ENCODE data around the gene CCDC86.
"Not testable (repeated sequence)": the region's sequence is repeated elsewhere in the genome, so short reads cannot be mapped to it uniquely, and the experiment has no call there.

The CCDC86 gene, protein sequence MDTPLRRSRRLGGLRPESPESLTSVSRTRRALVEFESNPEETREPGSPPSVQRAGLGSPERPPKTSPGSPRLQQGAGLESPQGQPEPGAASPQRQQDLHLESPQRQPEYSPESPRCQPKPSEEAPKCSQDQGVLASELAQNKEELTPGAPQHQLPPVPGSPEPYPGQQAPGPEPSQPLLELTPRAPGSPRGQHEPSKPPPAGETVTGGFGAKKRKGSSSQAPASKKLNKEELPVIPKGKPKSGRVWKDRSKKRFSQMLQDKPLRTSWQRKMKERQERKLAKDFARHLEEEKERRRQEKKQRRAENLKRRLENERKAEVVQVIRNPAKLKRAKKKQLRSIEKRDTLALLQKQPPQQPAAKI

DNA sequence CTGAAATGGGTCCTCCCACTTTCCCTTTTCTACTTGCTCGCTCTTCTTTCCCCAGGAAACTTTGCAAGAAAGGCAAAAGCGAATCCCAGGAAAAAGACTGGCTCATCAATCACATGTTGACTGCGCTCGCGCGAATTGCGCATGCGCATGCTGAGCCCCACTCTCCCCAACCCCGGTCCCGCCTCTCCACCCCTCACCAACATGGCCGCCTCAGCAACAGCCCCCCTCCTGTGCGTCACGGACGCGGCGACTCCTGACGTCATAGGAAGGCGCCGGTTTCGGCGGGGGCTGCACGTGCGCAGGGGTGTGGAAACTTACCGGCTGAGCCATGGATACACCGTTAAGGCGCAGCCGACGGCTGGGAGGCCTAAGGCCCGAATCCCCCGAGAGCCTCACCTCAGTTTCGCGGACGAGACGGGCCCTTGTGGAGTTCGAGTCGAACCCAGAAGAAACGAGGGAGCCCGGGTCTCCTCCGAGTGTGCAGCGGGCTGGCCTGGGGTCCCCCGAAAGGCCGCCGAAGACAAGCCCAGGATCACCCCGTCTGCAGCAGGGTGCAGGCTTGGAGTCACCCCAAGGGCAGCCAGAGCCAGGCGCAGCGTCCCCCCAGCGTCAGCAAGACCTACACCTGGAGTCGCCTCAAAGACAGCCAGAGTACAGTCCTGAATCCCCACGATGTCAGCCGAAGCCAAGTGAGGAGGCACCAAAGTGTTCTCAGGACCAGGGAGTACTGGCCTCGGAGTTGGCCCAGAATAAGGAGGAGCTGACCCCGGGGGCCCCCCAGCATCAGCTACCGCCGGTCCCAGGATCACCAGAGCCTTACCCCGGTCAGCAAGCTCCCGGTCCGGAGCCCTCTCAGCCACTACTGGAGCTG is at the start of gene CCDC86:
Gene CCDC86, plus strand, starts transcription at position 317 of the 871 bp plus-strand sequence. Its CDS starts 12 bp downstream, at position 329.
- DNase-seq: peak; percentile 90 to 92

DNA sequence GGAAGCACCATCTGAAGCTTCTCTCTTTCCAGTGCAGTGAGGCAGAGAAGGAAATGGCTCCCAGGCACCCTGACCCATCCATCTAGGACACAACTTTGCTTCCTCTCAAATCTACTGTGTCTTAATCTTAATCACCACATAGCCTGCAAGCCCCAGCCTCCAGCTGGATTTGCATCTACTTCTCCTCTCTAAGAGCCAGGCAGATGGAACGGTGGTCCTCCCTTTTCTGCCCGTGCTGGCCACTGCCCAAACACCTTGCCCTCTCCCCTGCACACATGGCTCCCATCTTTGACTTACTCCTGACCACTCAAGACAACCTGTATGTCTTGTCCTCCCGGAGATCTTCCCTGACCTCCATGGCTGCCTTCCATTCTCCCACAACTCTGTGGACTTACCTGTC is 49.4 kb upstream of the CCDC86 start:
- no peak for DNase-seq

DNA sequence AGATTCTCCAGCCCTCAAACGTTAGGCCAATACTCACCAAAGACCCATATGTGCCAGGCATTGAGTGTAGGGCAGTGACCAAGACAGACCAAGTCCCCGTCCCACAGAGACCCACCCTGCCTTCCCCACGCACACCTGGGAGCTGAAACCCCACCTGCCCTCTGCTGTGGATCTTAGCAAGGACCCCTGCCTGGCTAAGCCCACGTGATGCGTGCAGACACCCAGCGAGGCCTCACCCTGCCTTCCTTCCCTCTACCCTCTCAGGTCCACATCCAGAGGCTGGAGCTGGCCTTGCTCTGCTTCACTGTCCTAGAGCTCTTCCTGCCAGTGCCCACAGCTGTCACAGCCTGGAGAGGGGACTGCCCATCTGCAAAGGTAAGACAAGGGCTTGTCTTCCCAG is 46.6 kb upstream of the CCDC86 start:
- no peak for DNase-seq

DNA sequence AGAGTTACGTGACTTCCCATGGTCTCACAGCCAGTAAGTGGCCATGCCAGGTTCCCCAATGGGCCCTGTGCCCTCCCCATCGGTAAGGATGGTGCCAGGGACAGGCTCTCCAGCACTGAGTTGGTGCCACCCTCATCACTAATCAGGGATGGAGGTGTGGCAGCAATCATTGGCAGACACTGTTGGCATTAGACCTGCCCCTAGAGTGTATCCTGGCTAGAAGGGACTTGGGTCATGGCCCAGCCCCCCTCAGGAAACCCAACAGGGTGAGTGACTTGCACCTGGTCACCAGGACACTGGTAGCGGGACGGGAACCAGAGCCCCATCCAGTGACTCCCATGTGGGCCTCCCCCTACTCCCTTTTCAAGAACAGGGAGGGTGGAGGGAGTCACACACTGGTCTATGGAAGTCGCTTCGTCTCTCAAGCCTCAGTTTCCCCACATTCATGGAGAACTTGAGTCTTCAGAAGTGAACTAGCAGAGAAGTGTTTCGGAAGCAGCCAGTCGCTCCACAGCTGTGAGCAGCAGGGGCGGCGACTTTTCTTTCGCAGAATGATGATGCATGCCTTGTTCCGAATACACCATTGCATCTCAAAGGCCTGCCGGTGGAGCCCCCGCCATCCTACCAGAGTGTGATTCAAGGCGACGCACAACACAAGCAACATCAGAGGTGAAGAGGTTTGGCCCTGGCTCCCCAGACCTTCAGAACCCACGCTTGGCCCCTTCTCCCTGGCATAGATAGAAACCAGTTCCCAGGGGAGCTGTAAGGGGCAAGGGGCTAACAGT is 43.9 kb upstream of the CCDC86 start:
- DNase-seq: no peak

DNA sequence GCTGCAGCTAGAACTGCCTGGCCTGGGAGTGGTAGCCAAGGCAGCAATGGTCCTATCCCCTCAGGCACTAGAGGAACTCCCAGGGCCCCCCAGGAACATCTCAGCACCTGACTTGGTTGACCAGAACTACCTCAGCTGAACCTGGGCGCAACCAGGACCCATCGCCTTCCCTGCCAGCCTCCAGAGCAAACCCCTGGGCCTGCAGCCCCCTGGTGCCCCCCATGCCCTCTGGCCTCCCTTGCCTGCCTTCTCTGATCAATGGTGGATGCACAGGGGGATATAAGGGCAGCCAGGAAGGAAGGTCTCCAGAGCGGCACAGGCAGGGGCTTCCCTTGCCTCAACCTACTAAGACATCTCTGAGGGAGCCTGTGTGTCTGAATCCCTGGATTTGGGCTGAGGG is 43.3 kb upstream of the CCDC86 start:
- DNase-seq: no peak

DNA sequence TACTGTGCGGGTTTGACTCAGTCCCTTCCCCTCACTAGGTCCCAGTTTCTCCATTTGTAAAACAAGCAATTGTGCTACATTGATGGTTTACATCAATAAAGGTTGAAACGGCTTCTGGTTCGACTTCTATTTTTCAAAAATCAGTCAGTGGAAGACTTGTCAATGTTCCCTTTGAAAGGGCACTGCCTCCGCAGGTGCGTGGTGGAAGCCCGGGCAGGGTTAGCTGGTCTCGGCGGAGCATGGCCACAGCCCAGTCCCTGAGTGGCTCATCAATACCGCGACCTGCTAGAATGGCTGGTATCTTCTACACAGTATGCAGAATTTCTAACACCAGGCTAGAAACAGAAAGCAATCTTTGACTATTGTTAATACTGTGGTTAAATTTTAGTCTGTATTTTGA is 40.7 kb upstream of the CCDC86 start:
- DNase-seq: no peak

DNA sequence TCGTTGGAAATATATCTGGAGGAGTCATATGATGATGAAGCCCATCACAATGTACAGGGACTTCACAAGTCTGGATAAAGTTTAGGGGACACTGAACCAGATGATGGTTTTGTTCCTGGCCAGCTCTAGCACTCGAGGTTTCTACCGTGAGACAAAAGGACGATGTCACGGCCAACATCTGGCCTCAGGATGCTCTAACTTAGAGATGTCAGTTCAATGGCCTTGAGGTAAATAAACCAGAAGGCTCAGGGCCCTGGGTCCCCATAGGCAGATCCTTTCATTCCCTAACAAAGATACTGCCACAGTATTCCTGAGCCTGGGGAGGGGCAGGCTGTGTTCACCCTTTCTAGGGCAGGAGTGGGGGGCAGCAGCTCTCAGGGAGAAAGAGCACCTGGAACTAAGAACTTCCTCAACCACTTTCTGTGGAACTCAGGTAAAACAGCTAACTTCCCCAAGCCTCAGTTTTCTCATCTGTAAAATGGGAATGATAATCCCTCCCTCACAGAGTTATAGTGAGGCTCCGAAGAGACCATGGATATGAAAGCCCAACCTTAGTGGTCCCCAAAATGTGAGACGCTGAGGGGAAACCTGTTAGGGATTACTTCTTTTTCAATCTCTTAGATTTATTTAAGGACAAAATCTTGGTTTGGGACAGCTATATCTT is 38.5 kb upstream of the CCDC86 start:
- no peak for DNase-seq

DNA sequence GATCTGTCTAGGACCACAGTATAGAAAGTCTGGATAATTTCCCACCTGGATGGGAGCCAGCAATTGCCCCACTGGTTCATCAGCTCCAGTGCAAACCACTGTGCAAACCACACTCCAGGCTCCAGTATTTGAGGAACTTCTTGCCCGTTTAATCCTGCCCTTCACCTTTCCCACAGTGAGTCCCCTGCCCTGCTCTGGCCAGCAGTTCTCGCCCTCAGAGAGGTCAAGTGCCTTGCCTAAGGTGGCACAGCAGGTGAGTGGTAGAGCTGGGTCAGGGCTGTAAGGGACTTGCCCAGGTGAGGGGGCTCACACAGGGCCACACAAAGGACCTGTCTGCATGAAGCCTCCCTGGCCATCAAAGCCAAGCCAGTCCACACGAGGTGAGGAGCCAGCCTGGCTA is 32.7 kb upstream of the CCDC86 start:
- no peak for DNase-seq

DNA sequence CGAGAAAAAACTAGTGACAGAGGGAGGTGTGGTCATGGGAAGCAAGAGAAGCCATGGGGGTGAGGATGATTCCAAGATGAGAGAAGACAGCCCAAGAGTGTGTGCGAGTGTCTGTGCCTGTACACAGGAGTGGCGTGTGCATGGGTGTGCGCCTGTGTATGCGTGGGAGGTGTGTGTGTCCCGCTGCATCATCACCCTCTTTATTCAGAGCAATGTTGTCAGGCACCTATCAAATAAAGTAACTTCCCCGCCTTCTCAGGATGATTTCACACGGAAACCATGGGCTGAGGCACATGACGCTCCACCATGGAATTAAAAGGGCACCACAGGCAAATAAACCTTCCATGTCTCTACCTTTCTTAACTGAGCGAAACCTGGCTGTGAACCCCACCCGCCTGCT is 32.2 kb upstream of the CCDC86 start:
- no peak for DNase-seq

DNA sequence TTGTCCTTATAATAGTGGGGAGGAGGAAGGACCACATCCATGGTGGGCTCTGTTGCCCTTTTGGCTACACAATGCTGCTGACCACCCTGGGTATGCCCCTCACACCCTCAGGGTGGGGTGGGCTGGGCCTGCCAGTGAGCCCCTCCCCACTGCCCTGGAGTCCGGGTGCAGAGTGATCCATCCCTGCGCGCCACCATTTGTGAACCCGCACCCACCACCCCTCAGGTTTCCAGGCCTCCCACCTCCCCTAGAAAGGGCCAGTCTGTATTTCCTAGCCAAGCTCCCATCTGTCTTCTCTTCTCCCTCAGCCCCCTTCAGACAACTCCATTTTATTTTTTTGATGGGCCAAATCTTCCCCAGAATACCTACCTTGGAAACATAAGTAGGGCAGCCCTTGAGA is 31.8 kb upstream of the CCDC86 start:
- no peak for DNase-seq

DNA sequence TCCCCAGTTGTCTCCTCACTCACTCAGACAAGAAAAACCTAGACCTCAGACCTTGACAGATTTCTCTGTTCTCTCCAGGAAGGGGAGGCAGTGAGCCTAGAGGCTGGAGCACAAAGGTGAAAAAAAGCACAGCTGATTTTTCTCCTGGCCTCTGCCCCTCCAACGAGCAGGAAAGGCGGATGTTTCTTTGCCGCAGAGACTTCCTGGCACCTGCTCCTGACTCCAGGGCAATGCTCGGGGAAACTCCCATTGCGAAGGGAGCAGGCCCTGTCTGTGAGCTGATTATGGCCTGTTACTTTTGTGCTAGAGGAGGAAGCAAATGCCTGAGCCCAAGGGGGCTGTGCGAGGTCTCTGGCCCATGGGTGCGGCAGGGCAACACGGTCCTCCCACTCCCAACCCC is 31.3 kb upstream of the CCDC86 start:
- DNase-seq: no peak

DNA sequence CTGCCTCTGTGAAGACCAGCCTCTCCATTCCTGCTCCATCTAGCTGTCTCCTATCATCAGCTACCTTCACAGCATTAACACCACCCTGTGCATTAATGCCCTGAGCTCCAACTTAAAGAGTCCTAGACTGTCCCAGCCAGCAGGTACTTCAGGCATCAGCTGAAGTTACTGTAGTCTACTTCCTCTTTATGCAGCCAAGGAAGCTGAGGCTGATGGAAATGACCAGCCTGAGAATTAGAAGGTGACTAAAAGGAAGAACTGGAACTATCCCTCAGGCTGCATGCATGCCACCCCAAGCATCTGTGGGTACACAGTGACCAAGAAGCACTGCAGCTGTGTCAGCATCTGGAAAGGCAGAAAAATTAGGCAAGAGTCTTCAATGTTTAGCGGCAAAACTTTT is 28.6 kb upstream of the CCDC86 start:
- DNase-seq: no peak

DNA sequence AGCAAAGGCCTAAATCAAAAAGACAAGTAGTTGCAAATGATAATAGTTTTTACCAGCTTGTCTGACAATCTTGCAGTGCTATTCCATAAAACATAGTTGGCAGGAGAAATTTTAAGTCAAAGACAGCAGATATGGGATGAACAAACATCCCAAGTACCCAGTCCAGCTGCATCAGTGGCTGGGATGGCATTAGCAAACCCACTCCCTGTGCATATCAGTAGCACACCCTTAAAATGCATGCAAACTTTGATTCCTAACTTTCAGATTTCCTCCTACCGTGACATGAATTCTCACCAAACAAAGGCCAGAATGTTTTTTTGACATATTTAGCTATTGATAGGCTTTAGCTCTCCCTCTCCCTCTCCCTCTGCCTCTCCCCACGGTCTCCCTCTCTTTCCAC is 27.8 kb upstream of the CCDC86 start:
- no peak for DNase-seq

DNA sequence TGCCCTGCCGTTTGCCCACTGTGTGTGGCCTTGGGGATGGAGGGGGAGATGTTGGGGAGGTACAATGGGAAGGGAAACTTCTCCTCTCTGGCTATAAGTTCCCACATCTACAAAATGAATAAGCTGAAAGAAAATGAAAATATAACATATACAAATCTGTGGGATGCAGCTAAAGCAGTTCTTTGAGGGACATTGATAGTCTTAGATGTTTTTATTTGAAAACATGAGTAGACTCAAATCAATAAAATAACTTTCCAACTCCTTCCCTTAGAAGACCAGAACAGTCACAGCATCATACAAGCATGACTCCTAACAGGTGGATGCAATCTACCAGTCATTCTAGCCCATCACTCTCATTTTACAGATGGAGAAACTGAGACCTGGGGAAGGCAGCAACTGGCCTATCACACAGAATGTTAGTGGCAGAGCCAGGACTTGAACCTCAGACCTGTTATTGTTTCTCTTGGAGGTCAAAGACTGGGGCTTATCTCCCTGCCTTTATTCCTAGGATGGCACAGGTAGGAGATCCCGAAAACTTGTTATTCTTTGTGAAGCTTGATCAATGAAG is 25.2 kb upstream of the CCDC86 start:
- DNase-seq: no peak

DNA sequence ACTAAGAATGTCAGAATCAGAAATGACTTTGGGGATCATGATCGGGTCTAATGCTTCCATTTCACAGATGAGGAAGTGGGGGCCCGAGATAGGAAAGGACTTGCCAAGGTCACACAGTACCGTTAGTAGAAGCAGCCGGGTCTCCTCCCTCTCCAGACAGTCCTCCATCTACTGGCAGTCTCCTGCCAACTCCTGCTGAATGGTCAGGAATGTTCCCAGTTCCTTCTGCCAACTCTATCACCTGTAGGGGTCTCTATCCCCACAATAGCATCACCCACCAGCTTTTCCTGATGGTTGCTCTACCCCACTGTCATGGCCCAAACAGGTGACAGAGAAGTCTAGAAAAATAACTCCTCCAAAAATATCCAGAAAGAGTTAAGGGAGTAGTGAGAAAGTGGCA is 23.9 kb upstream of the CCDC86 start:
- DNase-seq: no peak

DNA sequence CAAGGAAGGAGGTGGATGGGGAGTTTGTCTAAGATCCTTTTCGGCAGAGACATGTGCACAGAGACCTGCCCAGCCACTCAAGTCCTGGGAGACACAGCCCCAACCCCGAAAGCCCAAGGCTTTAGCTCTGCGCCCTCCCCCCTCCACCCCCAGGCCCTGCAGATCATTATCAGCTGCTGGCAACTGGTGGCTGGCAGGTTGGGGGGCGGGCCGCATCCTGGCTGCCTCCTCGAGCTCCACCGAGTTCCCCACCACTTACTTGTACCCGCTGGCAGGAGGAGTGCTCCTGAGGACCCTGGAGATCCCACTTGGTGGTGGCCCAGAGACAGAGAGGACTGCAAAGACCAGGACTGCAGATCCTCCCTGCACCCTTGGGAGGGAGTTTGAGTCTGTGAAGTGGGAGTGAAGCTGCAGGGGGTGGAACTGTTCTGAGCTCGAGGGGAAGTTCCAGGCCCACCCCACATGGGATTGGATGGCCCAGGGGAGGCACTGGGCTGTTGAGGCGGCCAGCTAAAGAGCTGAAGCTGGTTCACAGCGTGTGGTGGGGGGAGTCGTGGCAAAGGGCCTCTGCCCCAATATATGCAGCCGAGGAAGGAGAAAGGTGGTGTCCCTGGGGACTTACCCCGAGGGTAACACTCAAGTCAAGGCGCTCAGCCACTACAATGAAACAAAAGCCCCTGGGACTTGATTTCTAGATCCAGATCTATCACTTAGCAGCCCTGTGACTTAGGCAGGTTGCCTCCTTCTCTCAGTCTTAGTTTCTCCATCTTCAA is 19.9 kb upstream of the CCDC86 start:
- DNase-seq: no peak

DNA sequence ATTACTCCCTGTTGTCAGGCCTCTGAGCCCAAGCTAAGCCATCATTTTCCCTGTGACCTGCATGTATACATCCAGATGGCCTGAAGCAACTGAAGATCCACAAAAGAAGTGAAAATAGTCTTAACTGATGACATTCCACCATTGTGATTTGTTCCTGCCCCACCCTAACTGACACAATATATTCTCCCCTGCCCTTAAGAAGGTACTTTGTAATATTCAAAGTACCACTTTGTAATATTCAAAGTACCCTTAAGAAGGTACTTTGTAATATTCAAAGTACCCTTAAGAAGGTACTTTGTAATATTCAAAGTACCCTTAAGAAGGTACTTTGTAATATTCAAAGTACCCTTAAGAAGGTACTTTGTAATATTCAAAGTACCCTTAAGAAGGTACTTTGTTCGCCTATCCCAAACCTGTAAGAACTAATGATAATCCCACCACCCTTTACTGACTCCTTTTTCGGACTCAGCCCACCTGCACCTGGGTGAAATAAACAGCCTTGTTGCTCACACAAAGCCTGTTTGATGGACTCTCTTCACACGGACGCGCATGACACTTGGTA is 18.1 kb upstream of the CCDC86 start:
- DNase-seq: not testable (repeated sequence)

DNA sequence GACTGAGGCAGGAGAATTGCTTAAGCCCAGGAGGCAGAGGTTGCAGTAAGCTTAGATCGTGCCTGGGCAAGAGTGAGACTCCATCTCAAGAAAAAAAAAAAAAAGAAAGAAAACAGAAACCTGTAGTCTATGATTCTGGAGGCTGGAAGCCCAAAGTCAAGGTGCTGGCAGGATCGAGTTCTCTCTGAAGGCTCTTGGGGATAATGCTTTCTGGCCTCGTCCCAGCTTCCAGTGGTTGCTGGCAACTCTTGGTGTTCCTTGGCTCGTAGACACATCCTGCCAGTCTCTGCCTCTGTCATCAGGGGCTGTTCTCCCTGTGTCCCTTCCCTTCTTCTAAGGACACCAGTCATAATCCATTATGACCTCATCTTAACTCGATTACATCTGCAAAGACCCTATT is 16.8 kb upstream of the CCDC86 start:
- no peak for DNase-seq

DNA sequence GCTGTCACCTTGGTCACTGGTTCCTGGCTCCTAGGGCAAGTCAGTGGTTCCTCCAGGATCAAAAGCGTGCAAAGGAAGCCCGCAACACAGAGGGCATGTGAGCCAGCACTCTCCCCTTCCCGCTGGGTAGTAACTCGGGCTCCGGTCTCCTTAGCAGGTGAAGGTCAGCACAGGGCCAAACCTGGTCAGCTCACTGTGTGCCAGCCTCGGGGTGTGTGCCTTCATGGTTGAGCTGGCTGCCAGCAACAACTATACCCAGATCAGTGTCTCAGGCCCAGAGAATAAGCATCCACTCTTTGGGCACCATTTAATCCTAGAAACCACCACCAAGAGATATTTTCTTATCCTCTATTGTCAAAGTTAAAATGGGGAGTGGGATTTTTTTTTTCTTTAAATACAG is 16.1 kb upstream of the CCDC86 start:
- no peak for DNase-seq

DNA sequence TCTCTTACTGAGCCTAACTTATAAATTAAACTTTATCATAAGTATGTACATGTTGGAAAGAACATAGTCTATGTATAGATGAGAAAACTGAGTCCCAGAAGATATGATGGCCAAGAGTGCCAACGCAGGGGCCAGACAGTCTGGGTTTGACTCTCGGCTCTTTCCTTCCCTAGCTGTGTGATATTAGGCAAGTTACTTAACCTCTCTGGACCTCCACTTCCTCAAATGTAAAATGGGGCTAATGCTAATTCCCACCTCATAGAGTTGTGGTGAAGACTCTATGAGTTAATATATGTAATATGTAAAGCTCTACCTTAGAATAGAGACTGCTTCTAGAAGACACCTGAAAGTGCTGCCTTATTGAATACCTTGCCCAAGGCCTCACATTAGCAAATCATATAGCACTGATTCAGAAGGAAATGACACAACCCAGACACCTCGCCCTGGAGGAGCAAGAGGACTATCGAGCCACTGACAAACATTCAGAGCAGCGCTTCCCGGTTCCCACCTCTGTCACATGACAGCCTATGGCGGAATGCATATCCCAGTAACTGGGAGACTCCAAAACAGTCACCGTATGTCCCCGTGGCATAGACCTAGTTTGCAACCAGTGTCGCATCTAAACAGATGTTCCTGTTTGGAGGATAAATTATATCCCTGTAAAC is 11.3 kb upstream of the CCDC86 start:
- DNase-seq: no peak

DNA sequence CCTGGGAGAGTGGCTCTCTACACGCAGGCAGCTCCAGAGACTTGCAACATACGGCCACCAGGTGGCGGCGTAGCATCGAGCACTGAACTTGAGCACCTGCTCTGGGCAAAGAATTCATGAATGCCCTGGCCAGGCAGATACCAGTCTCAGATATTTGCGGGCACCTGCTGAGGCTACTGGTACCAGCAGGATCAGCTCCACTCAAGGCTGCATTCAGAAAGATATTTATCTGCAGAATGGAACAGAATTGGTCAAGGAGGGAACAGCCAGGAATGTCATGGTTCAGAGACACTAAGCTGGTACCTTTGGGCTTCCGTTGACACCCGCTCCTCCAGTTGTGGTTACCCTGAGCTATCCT is 10.8 kb upstream of the CCDC86 start:
- DNase-seq: peak; percentile 64 to 70
